ENCODE results near the gene FOXC2. TPM values are rescaled to one million over a fixed set of nuclear protein-coding genes. Genes with fewer than 3 reads are reported as not detected.

The FOXC2 gene
- total RNA-seq, 1 donor from 2014 or later, result 1.4 TPM

DNA sequence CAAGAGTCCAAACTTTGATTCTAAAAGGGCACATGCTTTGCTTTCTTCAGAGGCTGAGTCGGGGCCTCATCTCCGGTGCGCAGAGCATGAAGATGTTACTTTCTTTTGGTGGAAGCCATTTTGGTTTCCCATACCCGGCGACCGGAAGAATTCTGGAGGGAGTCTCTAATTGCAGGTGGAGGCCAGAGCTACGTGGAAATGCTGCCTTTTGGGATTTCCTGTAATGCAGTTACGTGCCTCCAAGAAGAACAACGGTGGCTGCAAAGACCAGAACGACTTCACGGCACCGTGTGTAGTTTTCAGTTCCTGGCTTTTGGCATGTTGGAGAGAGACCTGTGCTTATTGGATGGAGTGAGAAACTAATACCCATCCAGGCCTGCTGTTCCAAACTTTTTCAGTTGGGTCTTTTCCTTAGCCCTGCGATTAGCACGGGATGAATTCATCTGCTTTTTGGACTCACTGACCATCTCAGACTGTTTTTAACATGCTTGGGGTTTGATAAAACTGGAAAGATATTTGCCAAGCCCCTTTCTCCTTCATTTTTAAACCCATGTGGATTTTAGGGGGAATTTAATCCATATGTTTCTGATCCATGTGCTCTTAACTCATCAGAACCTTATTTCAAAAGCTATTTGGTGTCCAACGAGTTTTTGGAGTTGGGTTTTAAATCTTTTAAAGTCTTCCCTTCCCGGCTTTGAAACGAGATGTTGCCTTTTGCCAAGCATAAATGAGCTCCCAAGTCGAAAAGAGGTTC is 30.7 kb downstream of the FOXC2 start:
- DNase-seq (no peak), ATAC-seq (ENCODE audit: poor library complexity) (no peak)
- intact Hi-C loops (cut with DNase I), result no loop called here

GRCh38 chr16:86597880-86598606 is 31.4 kb downstream of the FOXC2 start:
- intact Hi-C loops (cut with DNase I), result no loop called here
- no peak for DNase-seq
- no peak for ATAC-seq (ENCODE audit: poor library complexity)

DNA sequence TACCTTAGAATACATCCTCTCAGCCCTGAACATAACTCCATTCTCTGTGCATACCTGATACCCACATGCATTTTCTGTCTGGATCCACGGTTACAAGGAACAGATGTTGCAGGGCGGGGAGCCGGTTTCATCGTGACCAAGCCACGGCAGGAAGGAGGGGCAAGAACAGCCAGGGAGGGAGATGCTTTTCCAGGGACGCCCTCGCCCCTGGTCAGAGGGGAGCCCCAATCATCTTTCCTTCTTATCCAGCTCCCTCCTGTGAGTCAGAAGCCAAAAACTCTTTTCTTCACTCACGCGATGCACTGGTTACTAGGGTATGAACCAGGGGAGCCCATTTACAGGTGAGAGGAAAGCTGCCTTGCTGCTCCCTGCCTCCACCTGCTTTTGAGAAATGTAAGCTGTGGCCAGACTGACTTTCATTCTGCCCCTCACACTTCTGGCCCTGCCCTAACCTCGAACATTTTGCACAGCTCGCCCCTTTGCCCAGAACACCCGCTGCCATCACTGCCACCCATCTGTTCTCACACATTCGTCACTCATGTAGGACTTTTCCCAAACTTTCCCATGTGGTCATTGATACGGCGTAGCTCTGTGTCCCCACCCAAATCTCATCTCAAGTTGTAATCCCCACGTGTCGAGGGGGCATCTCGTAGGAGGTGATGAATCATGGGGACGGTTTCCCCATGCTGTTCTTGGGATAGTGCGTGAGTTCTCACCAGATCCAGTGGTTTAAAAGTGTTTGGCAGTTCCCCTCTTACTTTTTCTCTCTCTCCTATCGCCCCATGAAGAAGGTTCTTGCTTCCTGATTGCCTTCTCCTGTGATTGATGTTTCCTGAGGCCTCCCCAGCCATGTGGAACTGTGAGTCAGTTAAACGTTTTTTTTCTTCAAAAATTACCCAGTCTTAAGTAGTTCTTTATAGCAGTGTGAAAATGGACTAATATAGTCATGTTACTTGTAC is 32.3 kb downstream of the FOXC2 start:
- ATAC-seq (ENCODE audit: poor library complexity) (no peak), DNase-seq (no peak)
- intact Hi-C loops (cut with DNase I), result no loop called here

DNA sequence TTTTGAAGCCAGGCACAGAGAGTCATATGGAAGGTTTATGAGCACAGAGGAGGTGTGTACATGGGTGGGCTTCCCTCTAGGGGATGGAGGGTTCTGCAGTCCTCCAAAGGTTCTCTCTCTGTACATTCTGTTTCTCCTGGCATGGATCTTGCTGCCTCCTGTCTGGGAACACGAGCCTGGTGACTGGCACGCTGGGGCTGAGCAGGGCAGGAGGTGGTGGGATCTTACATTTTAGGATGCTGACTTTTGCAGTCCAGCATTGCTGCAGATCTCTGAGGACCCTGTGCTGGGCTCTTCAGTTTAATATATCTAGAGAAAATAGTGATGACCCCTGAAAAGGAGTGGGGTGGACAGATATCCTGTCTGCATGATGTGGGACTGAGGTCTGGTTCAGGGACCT is 34.7 kb downstream of the FOXC2 start:
- no peak for ATAC-seq (ENCODE audit: poor library complexity)
- DNase-seq, result no peak
- intact Hi-C loops (cut with DNase I), result no loop called here

- DNase-seq (no peak), ATAC-seq (ENCODE audit: poor library complexity) (no peak)
- intact Hi-C loops (cut with DNase I), result no loop called here
Observed at GRCh38 chr16:86602521-86602920, 35.9 kb downstream of the FOXC2 start.

DNA sequence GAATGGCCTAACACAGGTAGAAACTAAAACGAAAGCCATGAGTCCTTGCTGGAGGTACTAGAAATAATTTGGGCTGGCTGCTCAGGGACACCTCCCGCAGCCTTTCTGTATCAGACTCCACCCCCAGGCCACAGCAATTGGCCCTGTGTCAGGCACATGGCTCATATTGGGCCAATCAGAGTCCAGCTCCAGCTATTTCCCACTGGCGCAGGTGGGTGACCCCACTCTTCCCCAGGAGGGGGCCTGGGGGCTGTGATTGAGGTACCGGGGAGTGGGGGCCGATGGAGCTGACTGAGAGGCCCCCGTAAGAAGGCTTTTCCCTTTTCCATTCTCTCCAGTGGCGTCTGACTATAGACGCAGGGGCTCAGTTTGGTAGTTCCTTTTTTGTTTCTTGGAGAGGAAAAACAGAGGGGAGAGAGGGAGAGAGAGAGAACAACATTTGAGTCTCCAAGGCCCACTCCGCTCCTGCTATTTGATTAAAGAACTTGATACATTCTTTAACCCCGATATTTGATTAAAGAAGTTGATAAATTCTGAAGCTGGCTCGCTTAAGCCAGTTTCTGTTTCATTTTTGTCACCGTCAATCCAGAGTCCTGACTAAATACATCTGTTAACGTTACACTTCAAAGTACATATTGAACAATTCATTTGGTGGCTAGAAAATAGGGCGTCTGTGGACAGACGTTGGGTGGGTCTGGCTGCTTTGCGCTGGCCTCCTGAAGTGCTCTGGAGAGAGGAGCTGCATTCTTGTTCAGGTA is 38.0 kb downstream of the FOXC2 start:
- DNase-seq (no peak), ATAC-seq (ENCODE audit: poor library complexity) (no peak)
- intact Hi-C loops (cut with DNase I), result no loop called here

- DNase-seq, result no peak
Observed at GRCh38 chr16:86605950-86606349, 39.3 kb downstream of the FOXC2 start.

DNA sequence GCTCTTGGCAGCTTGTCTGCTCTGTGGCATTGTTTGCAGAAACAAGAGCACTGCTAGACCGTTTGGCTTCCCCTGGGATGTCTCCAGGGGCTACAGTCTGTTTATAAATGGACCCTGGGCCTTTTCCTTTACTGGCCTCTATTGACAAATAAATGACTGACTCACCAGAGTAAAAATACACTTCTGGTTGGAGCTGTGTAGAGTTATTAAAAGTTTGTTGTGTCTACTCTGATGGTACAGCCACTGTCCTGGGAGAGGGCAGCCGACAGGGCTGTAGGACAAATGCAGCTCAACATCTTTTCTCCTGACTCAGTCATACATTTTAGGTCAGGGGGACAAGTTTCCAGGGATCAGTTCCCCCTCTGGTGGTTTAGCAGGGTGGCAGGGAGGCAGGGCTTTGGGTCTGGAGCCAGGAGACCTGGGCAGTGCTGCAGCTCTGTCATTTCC is 41.7 kb downstream of the FOXC2 start:
- no peak for DNase-seq
- intact Hi-C loops (cut with DNase I), result no loop called here
- no peak for ATAC-seq (ENCODE audit: poor library complexity)

More at GRCh38 chr16:86605950-86606349, 39.3 kb downstream of the FOXC2 start:
- no peak for ATAC-seq (ENCODE audit: poor library complexity)
- intact Hi-C loops (cut with DNase I), result no loop called here

- ATAC-seq (ENCODE audit: poor library complexity) (no peak), DNase-seq (no peak)
- intact Hi-C loops (cut with DNase I), result no loop called here
Observed at GRCh38 chr16:86609115-86609514, 42.5 kb downstream of the FOXC2 start.

DNA sequence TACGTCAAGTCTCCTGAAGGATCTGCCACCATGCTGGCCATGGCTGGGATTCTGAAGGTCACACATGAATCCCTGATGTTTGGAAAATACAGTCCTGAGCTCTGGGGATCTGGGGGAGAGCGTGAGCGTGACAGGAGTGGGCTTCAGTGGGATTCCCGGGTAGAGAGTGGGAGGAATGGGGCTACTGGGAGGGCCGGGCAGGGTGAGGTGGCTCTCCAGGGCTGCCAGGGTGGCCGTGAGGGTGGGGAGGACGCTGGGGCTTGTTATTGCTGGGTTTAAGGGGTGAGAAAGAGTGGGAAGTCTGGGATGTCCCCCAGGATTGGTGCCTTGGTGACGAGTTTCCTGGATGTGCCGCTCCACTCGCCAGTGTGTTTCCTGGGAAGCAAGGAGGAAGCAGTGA is 43.0 kb downstream of the FOXC2 start:
- no peak for ATAC-seq (ENCODE audit: poor library complexity)

GRCh38 chr16:86610779-86611524 is 44.3 kb downstream of the FOXC2 start:
- no peak for DNase-seq
- intact Hi-C loops (cut with DNase I), result no loop called here

More for the DNA sequence above, 43.0 kb downstream of the FOXC2 start:
- DNase-seq, result no peak
- intact Hi-C loops (cut with DNase I), result no loop called here

GRCh38 chr16:86611525-86611855 is 44.9 kb downstream of the FOXC2 start:
- intact Hi-C loops (cut with DNase I), result no loop called here
- ATAC-seq (ENCODE audit: poor library complexity) (peak; percentile 62), DNase-seq (no peak)

More at GRCh38 chr16:86610779-86611524, 44.3 kb downstream of the FOXC2 start:
- peak; percentile 54 for ATAC-seq (ENCODE audit: poor library complexity)

GRCh38 chr16:86611941-86612340 is 45.3 kb downstream of the FOXC2 start:
- DNase-seq (no peak), ATAC-seq (ENCODE audit: poor library complexity) (no peak)
- intact Hi-C loops (cut with DNase I), result no loop called here

GRCh38 chr16:86614699-86615098 is 48.1 kb downstream of the FOXC2 start:
- ATAC-seq (ENCODE audit: poor library complexity) (no peak), DNase-seq (no peak)
- intact Hi-C loops (cut with DNase I), result no loop called here

DNA sequence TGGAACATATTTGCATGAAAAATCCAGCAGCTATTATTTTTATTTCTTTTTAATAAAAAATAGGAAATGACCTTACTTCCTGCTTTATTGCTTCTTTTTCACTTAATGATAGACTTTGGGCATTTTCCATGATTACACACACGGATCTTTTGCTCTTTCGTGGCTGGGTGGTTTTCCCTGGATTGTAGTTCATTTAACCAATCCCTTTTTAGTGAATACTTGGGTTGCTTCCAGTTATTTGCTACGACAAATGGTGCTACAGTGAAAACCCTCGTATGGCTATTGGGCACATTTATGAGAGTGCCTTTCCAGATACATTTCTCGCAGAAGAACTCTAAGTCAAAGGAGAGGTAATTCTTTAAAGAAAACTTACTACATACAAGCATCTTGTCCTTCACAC is 50.3 kb downstream of the FOXC2 start:
- intact Hi-C loops (cut with DNase I), result no loop called here
- ATAC-seq (ENCODE audit: poor library complexity) (no peak), DNase-seq (no peak)

DNA sequence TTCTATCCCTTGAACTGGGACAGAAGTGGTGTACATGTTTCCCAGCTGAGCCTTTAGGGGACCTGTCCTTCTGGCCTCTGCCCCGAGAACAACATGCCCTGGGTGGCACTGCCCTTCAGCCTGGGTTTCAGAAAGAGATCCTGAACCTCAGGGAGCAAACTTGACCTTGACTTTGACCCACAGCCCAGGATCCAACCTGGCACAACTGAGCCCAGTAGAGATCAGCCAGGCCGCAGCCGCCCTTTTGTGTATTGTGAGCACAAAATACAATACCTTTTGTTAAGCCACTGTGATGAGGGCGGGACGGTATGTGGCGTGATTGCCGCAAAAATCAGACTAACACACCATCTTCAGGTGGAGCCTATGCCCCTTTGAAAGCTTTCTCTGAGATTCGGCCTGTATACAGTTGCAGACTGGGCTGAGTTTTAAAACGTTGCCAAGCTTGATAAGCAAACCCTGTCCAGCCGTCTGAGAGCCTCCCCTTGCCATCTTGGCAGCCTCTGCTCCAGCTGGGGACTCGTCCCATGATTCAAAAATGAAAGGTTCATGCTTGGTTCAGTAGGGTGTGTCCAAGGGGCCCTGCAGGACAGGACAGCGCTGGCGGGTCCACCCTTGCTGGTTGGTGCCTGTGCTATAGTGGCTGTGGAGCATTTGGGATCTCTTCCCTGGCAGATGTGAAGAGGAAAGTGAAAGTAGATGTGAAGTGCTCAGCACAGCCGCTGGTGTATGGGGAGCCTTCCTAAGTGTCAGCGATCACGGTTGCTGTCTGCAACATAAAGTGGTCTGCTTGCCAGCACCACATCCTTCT is 52.0 kb downstream of the FOXC2 start:
- intact Hi-C loops (cut with DNase I), result no loop called here
- ATAC-seq (ENCODE audit: poor library complexity) (peak; percentile 38), DNase-seq (no peak)
